Natural killer cell treated with Interleukin-12 subunit alpha and Interleukin-12 subunit beta and Interleukin-15 and Interleukin-18, amount 100 ng/mL, for 72 hours (primary cell): Measurements from ENCODE around the gene LYSMD1. TPM values are rescaled to one million over a fixed set of nuclear protein-coding genes. Genes with fewer than 3 reads are reported as not detected.
A peak's percentile ranks its signal among the peaks of the same experiment; 100 is the strongest.
"Not testable (repeated sequence)": the region's sequence is repeated elsewhere in the genome, so short reads cannot be mapped to it uniquely, and the experiment has no call there.

ENCODE experiments used
- ATAC-seq, 2 donors: fragments of 150-1000 bp; cut with Tn5 transposase in 1 of 2; sonication (Bioruptor Pico), chemical (Tn5 transposase) in 1 of 2; 2 replicates each; pipeline ENCODE4 v1.10.0; 2021
- DNase-seq: peaks from one replicate; pipeline ENCODE4 v3.0.0; 2022; ENCODE audit warnings: low spot score
- H3K27ac Mint-ChIP-seq, 2 donors: 1 replicate in 1 of 2; 2 replicates in 1 of 2; pipeline ENCODE4 v1.8.0; 2022; ENCODE audit warnings: mixed read lengths in 2 of 2, mild to moderate bottlenecking in 1 of 2, moderate library complexity in 1 of 2
- H3K27me3 Mint-ChIP-seq, 2 donors: 1 replicate in 1 of 2; 2 replicates in 1 of 2; pipeline ENCODE4 v1.8.0; 2022; ENCODE audit warnings: mixed read lengths in 2 of 2
- H3K36me3 Mint-ChIP-seq: one replicate; pipeline ENCODE4 v1.8.0; 2022; ENCODE audit warnings: mixed read lengths
- H3K4me1 Mint-ChIP-seq, 2 donors: 1 replicate in 1 of 2; 2 replicates in 1 of 2; pipeline ENCODE4 v1.8.0; 2022; ENCODE audit warnings: low read depth in 2 of 2, mixed read lengths in 2 of 2, mild to moderate bottlenecking in 1 of 2
- H3K4me3 Mint-ChIP-seq: one replicate; pipeline ENCODE4 v1.8.0; 2022; ENCODE audit warnings: mixed read lengths
- H3K9me3 Mint-ChIP-seq: 2 replicates; pipeline ENCODE4 v1.8.0; 2022; ENCODE audit warnings: mixed read lengths
- total RNA-seq, 2 donors: library from RNA; stranded (reverse); gene quantifications; one replicate each; pipeline ENCODE4 v1.2.3, GENCODE V29; 2022

The LYSMD1 gene
- total RNA-seq, 2 donors from 2014 or later = 5.0 to 6.3 TPM

- Mint-ChIP-seq H3K27me3 (peaks cover 0 to 3% of the 10 kb centered on the region in 2 donors), H3K9me3 (no peaks in the 10 kb centered on the region), H3K4me3 (no peak overlapping the region), H3K36me3 (no peaks in the 10 kb centered on the region), H3K27ac (no peak overlapping the region), H3K4me1 (peaks cover 30 to 36% of the 10 kb centered on the region in 2 donors)
- DNase-seq (no peak), ATAC-seq (no peak)
These were observed 27.6 kb upstream of the LYSMD1 start for GRCh38 chr1:151193304-151193703.

GRCh38 chr1:151192047-151192446 is 26.3 kb upstream of the LYSMD1 start:
- DNase-seq = no peak
- Mint-ChIP-seq H3K4me1 (peaks cover 30 to 33% of the 10 kb centered on the region in 2 donors), H3K4me3 (no peak overlapping the region), H3K9me3 (no peaks in the 10 kb centered on the region), H3K36me3 (no peaks in the 10 kb centered on the region), H3K27ac (no peak overlapping the region), H3K27me3 (peaks cover 0 to 3% of the 10 kb centered on the region in 2 donors)
- ATAC-seq = no peak

GRCh38 chr1:151189637-151190445 is 24.1 kb upstream of the LYSMD1 start, which contains the start of gene VPS72:
VPS72 (minus strand) TSS chr1:151190197; CDS start chr1:151190121, 76 bp downstream.
- H3K9me3 Mint-ChIP-seq = no peaks in the 10 kb centered on the region
- DNase-seq = peak; percentile 91
- peak; percentile 98 to 99 for ATAC-seq
- H3K4me3 Mint-ChIP-seq = peak within 1 kb of the TSS; percentile 100
- H3K4me1 Mint-ChIP-seq = peaks cover 30 to 34% of the 10 kb centered on the region in 2 donors
- no peaks in the 10 kb centered on the region for H3K36me3 Mint-ChIP-seq
- H3K27me3 Mint-ChIP-seq = peaks cover 0 to 3% of the 10 kb centered on the region in 2 donors
- H3K27ac Mint-ChIP-seq = peak within 1 kb of the TSS; percentile 100

- H3K9me3 Mint-ChIP-seq, H3K36me3 Mint-ChIP-seq, H3K27me3 Mint-ChIP-seq, ATAC-seq, DNase-seq: not testable (repeated sequence)
- Mint-ChIP-seq H3K4me3 (peak overlapping the region; percentile 100), H3K27ac (peak overlapping the region; percentile 100), H3K4me1 (peaks cover 30 to 34% of the 10 kb centered on the region in 2 donors)
These were observed 23.0 kb upstream of the LYSMD1 start for GRCh38 chr1:151188667-151189066.

GRCh38 chr1:151187205-151187604 is 21.5 kb upstream of the LYSMD1 start:
- no peak overlapping the region for H3K27ac Mint-ChIP-seq
- ATAC-seq (no peak), DNase-seq (no peak)
- peaks cover 30 to 34% of the 10 kb centered on the region in 2 donors for H3K4me1 Mint-ChIP-seq
- H3K36me3 Mint-ChIP-seq = peaks cover 15% of the 10 kb centered on the region
- no peaks in the 10 kb centered on the region for H3K9me3 Mint-ChIP-seq
- H3K27me3 Mint-ChIP-seq = no peaks in the 10 kb centered on the region
- no peak overlapping the region for H3K4me3 Mint-ChIP-seq

DNA sequence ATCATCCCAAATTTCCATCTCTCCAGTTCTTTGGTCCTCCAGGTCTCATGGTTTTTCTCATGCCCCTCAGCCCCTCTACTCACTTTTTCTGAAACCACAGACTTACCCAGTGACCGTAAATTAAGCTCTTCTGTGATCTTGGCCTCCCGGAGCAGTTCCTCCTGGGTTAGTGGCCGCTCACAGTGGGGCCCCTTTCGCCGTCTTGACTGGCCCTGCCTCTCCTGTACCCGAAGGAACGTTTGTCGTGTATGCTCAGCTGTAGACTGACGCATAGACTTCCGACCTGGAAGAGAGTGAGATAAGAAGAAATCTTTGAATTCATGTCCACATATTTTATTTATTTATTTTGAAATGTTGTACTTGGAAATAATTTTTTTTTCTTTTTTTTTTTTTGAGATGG is 18.5 kb upstream of the LYSMD1 start:
- DNase-seq (no peak), ATAC-seq (no peak)
- no peak overlapping the region for H3K4me3 Mint-ChIP-seq
- H3K27me3 Mint-ChIP-seq = no peaks in the 10 kb centered on the region
- H3K27ac Mint-ChIP-seq = peak overlapping the region in 1 of 2 donors; percentile 2
- H3K9me3 Mint-ChIP-seq = no peaks in the 10 kb centered on the region
- H3K36me3 Mint-ChIP-seq = peaks cover 34% of the 10 kb centered on the region
- peaks cover 17 to 18% of the 10 kb centered on the region in 2 donors for H3K4me1 Mint-ChIP-seq

- H3K4me3 Mint-ChIP-seq = no peak overlapping the region
- peaks cover 37% of the 10 kb centered on the region for H3K36me3 Mint-ChIP-seq
- no peaks in the 10 kb centered on the region for H3K4me1 Mint-ChIP-seq
- H3K27ac Mint-ChIP-seq = no peak overlapping the region
- DNase-seq (no peak), ATAC-seq (no peak)
- H3K27me3 Mint-ChIP-seq = no peaks in the 10 kb centered on the region
- no peaks in the 10 kb centered on the region for H3K9me3 Mint-ChIP-seq
These were observed 10.9 kb upstream of the LYSMD1 start for GRCh38 chr1:151176514-151177045.

DNA sequence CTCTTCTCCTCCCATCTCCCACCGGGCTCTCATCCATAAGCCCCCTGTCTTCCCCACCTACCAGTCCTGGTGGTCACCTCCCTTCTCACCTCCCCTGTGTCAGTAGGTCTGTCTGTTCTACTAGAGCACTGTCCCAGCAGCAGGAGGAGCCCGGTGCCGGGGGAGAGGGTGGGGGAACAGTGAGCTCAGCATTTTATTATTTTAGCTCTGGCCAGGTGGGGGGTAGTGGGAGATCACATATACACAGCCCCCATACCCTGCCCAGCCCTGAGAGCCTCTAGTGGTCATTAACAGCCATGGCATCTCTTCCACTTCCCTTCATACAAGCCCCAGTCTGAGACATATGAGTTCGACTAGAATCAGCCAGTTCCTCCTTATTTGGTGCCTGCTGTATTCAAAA is 10.2 kb upstream of the LYSMD1 start, which contains the start of gene TMOD4:
Gene TMOD4, minus strand, starts transcription at position 119 of the 400 bp plus-strand sequence. CDS start 1,106 bp downstream, outside the sequence.
- no peak within 1 kb of the TSS for H3K4me3 Mint-ChIP-seq
- H3K27ac Mint-ChIP-seq = no peak within 1 kb of the TSS
- H3K27me3 Mint-ChIP-seq = no peaks in the 10 kb centered on the region
- H3K4me1 Mint-ChIP-seq = no peaks in the 10 kb centered on the region
- ATAC-seq (peak; percentile 39 to 50), DNase-seq (no peak)
- H3K9me3 Mint-ChIP-seq = no peaks in the 10 kb centered on the region
- H3K36me3 Mint-ChIP-seq = peaks cover 30% of the 10 kb centered on the region

DNA sequence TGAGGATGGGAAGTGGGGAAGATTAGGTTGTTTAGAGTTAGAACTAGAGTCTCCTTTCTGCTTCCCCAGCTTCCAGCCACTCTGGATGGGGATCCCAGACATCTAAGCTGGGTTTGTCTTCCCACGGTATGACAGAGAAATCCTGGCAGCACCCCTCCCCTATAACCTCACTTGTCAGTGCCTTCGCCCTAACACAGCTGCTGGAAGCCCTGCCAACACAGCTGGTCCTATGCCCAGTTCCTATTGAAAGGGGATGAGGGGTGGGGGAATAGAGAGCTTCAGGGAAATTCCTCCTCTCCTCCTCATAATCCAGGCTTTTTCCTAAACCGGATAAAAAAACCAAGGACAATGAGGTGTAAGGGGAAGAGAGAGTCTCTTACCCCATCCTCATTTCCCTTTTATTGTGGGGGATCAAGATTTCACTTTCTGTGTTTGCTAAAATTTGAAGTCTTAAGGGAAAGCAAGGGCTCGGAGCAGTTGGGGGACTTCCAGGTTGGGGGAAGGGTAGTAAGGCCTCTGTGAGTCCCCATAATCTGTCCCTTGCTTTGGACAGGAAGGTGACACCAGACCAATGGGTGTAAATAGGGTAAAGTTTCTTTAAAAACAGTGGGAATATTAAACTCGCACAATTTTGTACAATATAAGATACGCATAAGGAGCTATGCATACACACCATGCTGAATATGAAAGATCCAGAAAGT is 9.5 kb upstream of the LYSMD1 start:
- Mint-ChIP-seq H3K27ac (no peak overlapping the region), H3K4me3 (no peak overlapping the region), H3K27me3 (no peaks in the 10 kb centered on the region), H3K4me1 (no peaks in the 10 kb centered on the region), H3K9me3 (no peaks in the 10 kb centered on the region), H3K36me3 (peaks cover 24% of the 10 kb centered on the region)
- ATAC-seq (no peak), DNase-seq (no peak)

DNA sequence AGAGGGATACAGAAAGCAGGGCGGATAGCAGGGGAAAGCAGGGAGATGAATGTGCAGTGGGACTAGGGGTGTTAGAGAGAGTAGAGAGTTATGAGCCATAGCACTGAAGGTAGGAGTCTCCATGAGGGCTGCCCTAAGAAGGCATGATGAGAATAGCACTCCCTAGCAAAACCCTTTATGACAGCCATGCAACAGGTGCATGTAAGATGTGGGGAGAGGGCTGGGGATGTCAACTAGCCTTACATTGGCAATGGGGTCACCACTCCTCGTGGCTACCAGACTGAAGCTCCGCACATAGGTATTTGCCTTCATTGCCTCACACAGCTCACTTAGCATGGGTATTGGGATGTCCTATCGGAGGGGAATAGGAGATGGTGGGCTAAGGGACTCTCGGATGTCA is 5.5 kb upstream of the LYSMD1 start:
- no peaks in the 10 kb centered on the region for H3K9me3 Mint-ChIP-seq
- ATAC-seq = no peak
- no peak for DNase-seq
- peaks cover 10 to 13% of the 10 kb centered on the region in 2 donors for H3K4me1 Mint-ChIP-seq
- H3K4me3 Mint-ChIP-seq = no peak overlapping the region
- H3K27ac Mint-ChIP-seq = no peak overlapping the region
- H3K36me3 Mint-ChIP-seq = peaks cover 14% of the 10 kb centered on the region
- no peaks in the 10 kb centered on the region for H3K27me3 Mint-ChIP-seq

DNA sequence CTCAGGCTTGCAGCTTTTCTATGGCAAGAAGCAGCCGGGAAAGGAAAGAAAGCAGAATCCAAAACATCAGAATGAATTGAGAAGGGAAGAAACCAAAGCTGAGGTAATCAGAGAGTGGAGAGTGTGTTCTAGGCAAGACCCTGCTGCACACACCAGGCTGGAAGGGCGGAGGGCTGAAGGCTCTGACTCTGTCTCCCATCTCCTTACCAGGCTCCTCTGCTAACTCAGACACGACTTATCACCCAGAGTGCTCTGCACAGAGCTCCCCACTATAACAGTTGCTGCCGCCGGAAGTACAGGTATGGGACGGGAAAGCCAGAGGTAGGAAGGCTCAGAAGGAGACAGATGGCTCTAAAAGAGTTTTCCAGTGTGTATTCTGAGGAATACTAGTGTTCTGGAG is 1.4 kb upstream of the LYSMD1 start:
- Mint-ChIP-seq H3K36me3 (peaks cover 18% of the 10 kb centered on the region), H3K27ac (peak overlapping the region; percentile 85 to 92), H3K4me3 (peak overlapping the region; percentile 94), H3K9me3 (no peaks in the 10 kb centered on the region), H3K4me1 (peaks cover 34 to 38% of the 10 kb centered on the region in 2 donors), H3K27me3 (no peaks in the 10 kb centered on the region)
- ATAC-seq (no peak), DNase-seq (no peak)

- peak overlapping the region; percentile 94 for H3K4me3 Mint-ChIP-seq
- no peak for DNase-seq
- ATAC-seq = peak in 1 of 2 donors; percentile 25
- H3K27me3 Mint-ChIP-seq = no peaks in the 10 kb centered on the region
- H3K36me3 Mint-ChIP-seq = peaks cover 18% of the 10 kb centered on the region
- peaks cover 38 to 42% of the 10 kb centered on the region in 2 donors for H3K4me1 Mint-ChIP-seq
- no peaks in the 10 kb centered on the region for H3K9me3 Mint-ChIP-seq
- peak overlapping the region; percentile 85 to 92 for H3K27ac Mint-ChIP-seq
These were observed 829 bp upstream of the LYSMD1 start for GRCh38 chr1:151166505-151166956.

GRCh38 chr1:151165281-151165737 is 393 bp downstream of the LYSMD1 start:
- Mint-ChIP-seq H3K4me1 (peaks cover 38 to 42% of the 10 kb centered on the region in 2 donors), H3K27me3 (no peaks in the 10 kb centered on the region), H3K27ac (peak overlapping the region; percentile 85 to 92), H3K36me3 (peaks cover 18% of the 10 kb centered on the region), H3K4me3 (peak overlapping the region; percentile 94), H3K9me3 (no peaks in the 10 kb centered on the region)
- ATAC-seq (no peak), DNase-seq (no peak)
